PC-3 (cell line): ENCODE data around the gene PSD. TPM values are rescaled to one million over a fixed set of nuclear protein-coding genes. Genes with fewer than 3 reads are reported as not detected.

Source experiments
- ATAC-seq: fragments of 200-7000 bp; cut with Tn5 transposase; 2 replicates; pipeline ENCODE4 v1.9.1; 2020; ENCODE audit warnings: mild to moderate bottlenecking, moderate library complexity
- BruUV-seq: library from RNA; stranded (reverse); fragments of 400-500 nt; replicated peaks from 2 replicates; lab custom pipeline; 2021; lab: Mats Ljungman, UMichigan
- CTCF ChIA-PET: fragments of 300-600 bp; sonication (Branson Sonifier 250); formaldehyde crosslinking; loops from one replicate; lab custom pipeline; 2022; ENCODE audit warnings: antibody characterized with exemption; lab: Charles Lee
- POLR2A ChIA-PET: fragments of 300-600 bp; sonication (Branson Sonifier 250); formaldehyde crosslinking; loops from one replicate; lab custom pipeline; 2022; ENCODE audit warnings: antibody characterized with exemption; ENCODE audit not compliant: unreplicated experiment; lab: Charles Lee
- DNase-seq: peaks from one replicate; pipeline ENCODE4 v3.0.0-alpha.2; 2015
- H2AFZ ChIP-seq: fragments of 300-600 bp; sonication (generic); 2 replicates; pipeline ENCODE4 v1.6.0; 2016; ENCODE audit warnings: antibody characterized with exemption, low read length
- H3F3A ChIP-seq: fragments of 300-600 bp; sonication (generic); one replicate; pipeline ENCODE4 v1.6.0; 2017; ENCODE audit warnings: antibody characterized with exemption, low read length, control low read depth, mild to moderate bottlenecking; ENCODE audit not compliant: unreplicated experiment
- H3K27ac ChIP-seq: fragments of 300-600 bp; sonication (generic); 2 replicates; pipeline ENCODE4 v1.5.1; 2016; ENCODE audit warnings: mild to moderate bottlenecking, low read length
- H3K27me3 ChIP-seq: fragments of 300-600 bp; sonication (generic); 2 replicates; pipeline ENCODE4 v1.6.1; 2016; ENCODE audit warnings: low read length, mixed read lengths
- H3K36me3 ChIP-seq: fragments of 300-600 bp; sonication (generic); 2 replicates; pipeline ENCODE4 v1.6.1; 2016; ENCODE audit warnings: low read depth, mixed run types, low read length, mixed read lengths
- H3K4me1 ChIP-seq: fragments of 300-600 bp; sonication (generic); 2 replicates; pipeline ENCODE4 v1.5.1; 2016; ENCODE audit warnings: low read length; ENCODE audit not compliant: insufficient read depth
- H3K4me2 ChIP-seq: fragments of 300-600 bp; sonication (generic); 2 replicates; pipeline ENCODE4 v1.6.0; 2016; ENCODE audit warnings: low read length
- H3K4me3 ChIP-seq: fragments of 300-600 bp; sonication (generic); 2 replicates; pipeline ENCODE4 v1.5.1; 2016; ENCODE audit warnings: mild to moderate bottlenecking, low read length, mixed read lengths
- H3K79me2 ChIP-seq: fragments of 300-600 bp; sonication (generic); 2 replicates; pipeline ENCODE4 v1.6.1; 2017; ENCODE audit warnings: low read length, mixed read lengths
- H3K9ac ChIP-seq: fragments of 300-600 bp; sonication (generic); 2 replicates; pipeline ENCODE4 v1.6.0; 2016; ENCODE audit warnings: mild to moderate bottlenecking, low read length
- H3K9me2 ChIP-seq: fragments of 300-600 bp; sonication (generic); replicated peaks from 2 replicates; pipeline ENCODE4 v1.6.1; 2016; ENCODE audit warnings: mixed run types, low read length, mixed read lengths
- H3K9me3 ChIP-seq: fragments of 300-600 bp; sonication (generic); 2 replicates; pipeline ENCODE4 v1.6.1; 2016; ENCODE audit warnings: low read length, mixed read lengths
- H4K20me1 ChIP-seq: fragments of 300-600 bp; sonication (generic); 2 replicates; pipeline ENCODE4 v1.6.1; 2016; ENCODE audit warnings: low read length, mixed read lengths
- EZH2 ChIP-seq: fragments of 300-600 bp; sonication (generic); IDR thresholded peaks from one replicate; pipeline ENCODE4 v1.6.1; 2017; ENCODE audit warnings: antibody characterized with exemption, mild to moderate bottlenecking, low read length; ENCODE audit not compliant: unreplicated experiment
- EZH2phosphoT487 ChIP-seq: fragments of 300-600 bp; sonication (generic); IDR thresholded peaks from 2 replicates; pipeline ENCODE4 v1.6.1; 2018; ENCODE audit warnings: mild to moderate bottlenecking, antibody characterized with exemption, low read length, borderline replicate concordance
- intact Hi-C: fragments of 100-400 bp; cut with micrococcal nuclease; formaldehyde crosslinking; loops from 2 replicates; pipeline ENCODE4 v1.9.0; 2023
- total RNA-seq: library from RNA; depleted of rRNA; stranded (reverse); fragments of >200 nt; gene quantifications from 2 replicates; pipeline ENCODE4 v1.2.3, GENCODE V29; 2014
- TF ChIP-seq, protein P1 (sequence below): fragments of 300-600 bp; sonication (generic); conservative IDR thresholded peaks from 2 replicates; pipeline ENCODE4 v1.5.1; 2017; ENCODE audit warnings: antibody characterized with exemption, low read depth, mild to moderate bottlenecking, low read length

PSD gene
- total RNA-seq, 1 experiment from 2014 or later: 0.22 TPM

DNA sequence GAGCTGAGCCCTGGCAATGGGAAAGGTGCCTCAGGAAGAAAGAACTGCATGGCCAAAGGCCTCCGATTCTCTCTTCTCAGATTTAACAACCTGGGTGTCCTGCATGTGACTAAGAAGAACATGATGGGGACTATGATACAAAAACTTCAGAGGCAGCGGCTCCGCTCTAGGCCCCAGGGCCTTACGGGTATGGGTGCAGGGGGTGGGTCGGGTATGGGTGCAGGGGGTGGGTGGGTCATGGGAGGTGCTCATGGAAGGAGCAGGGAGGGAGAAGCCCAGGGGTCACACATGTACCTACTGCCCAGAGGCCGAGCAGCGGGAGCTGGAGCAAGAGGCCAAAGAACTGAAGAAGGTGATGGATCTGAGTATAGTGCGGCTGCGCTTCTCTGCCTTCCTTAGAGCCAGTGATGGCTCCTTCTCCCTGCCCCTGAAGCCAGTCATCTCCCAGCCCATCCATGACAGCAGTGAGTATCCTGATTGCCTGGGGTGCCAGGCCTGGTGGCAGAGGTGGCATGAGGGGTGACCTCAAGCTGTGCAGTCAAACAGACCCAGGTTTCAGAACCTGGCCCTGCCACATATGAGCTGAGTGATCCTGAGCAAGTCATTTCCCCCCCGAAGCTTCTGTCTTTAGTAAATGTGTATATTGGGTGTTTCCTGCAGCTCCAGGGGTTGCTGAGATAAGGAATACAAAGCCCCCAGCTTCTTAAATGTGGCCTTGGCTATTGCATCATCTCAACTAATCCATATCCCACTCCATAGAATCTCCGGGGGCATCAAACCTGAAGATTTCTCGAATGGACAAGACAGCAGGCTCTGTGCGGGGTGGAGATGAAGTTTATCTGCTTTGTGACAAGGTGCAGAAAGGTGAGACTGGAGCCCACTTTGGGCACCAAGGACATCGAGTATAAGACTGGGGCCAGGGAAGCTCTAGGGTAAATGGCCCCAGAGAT, 21.1 kb downstream of the PSD start:
- Histone ChIP-seq H3K4me2 (peak overlapping the region; percentile 99; the same call in 1 of the 2 replicates), H3K79me2 (peaks cover 15% of the 10 kb centered on the region), H3K9me2 (no peaks in the 10 kb centered on the region), H3F3A (no peaks in the 10 kb centered on the region), H3K9ac (no peak overlapping the region), H3K36me3 (no peaks in the 10 kb centered on the region; the same call in 1 of the 2 replicates), H3K4me3 (no peak overlapping the region), H3K27me3 (no peaks in the 10 kb centered on the region), H3K27ac (no peak overlapping the region), H3K9me3 (no peaks in the 10 kb centered on the region), H2AFZ (no peak overlapping the region), H4K20me1 (no peaks in the 10 kb centered on the region), H3K4me1 (peaks cover 35% of the 10 kb centered on the region)
- ChIA-PET POLR2A (no interaction called here), CTCF (no interaction called here)
- no peak for DNase-seq
- TF ChIP-seq, protein P1, sequence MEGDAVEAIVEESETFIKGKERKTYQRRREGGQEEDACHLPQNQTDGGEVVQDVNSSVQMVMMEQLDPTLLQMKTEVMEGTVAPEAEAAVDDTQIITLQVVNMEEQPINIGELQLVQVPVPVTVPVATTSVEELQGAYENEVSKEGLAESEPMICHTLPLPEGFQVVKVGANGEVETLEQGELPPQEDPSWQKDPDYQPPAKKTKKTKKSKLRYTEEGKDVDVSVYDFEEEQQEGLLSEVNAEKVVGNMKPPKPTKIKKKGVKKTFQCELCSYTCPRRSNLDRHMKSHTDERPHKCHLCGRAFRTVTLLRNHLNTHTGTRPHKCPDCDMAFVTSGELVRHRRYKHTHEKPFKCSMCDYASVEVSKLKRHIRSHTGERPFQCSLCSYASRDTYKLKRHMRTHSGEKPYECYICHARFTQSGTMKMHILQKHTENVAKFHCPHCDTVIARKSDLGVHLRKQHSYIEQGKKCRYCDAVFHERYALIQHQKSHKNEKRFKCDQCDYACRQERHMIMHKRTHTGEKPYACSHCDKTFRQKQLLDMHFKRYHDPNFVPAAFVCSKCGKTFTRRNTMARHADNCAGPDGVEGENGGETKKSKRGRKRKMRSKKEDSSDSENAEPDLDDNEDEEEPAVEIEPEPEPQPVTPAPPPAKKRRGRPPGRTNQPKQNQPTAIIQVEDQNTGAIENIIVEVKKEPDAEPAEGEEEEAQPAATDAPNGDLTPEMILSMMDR: no peak
- TF ChIP-seq EZH2phosphoT487 (no peak), EZH2 (no peak)
- BruUV-seq: no TSS peak
- intact Hi-C loops: no loop called here
- no peak for ATAC-seq

DNA sequence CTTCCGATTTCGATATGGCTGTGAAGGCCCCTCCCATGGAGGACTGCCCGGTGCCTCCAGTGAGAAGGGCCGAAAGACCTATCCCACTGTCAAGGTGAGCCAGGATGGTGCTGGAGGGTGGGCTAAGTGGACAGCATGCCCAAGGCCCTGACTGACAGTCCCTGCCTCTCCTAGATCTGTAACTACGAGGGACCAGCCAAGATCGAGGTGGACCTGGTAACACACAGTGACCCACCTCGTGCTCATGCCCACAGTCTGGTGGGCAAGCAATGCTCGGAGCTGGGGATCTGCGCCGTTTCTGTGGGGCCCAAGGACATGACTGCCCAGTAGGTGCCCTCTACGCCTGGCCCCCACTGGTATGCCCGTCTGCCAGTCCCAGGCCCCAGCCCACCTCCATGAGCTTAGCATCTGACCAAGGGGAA, 21.8 kb downstream of the PSD start:
- Histone ChIP-seq H3K9me3 (no peaks in the 10 kb centered on the region), H3K9me2 (no peaks in the 10 kb centered on the region), H4K20me1 (no peaks in the 10 kb centered on the region), H3K9ac (peak overlapping the region; percentile 90), H3K27ac (0 out of 2 replicates have a peak overlapping the region, but pooled peaks have one; percentile 76), H3K79me2 (peaks cover 15% of the 10 kb centered on the region), H3K4me3 (peak overlapping the region; percentile 79), H3K4me1 (peaks cover 28% of the 10 kb centered on the region), H3F3A (no peaks in the 10 kb centered on the region), H2AFZ (no peak overlapping the region), H3K27me3 (no peaks in the 10 kb centered on the region), H3K4me2 (peak overlapping the region; percentile 99), H3K36me3 (no peaks in the 10 kb centered on the region; the same call in 1 of the 2 replicates)
- TF ChIP-seq, protein P1: no peak
- TF ChIP-seq EZH2phosphoT487: no peak
- TF ChIP-seq EZH2: no peak
- ATAC-seq: no peak
- ChIA-PET POLR2A (no interaction called here), CTCF (no interaction called here)
- no peak for DNase-seq
- no TSS peak for BruUV-seq
- intact Hi-C loops: no loop called here

DNA sequence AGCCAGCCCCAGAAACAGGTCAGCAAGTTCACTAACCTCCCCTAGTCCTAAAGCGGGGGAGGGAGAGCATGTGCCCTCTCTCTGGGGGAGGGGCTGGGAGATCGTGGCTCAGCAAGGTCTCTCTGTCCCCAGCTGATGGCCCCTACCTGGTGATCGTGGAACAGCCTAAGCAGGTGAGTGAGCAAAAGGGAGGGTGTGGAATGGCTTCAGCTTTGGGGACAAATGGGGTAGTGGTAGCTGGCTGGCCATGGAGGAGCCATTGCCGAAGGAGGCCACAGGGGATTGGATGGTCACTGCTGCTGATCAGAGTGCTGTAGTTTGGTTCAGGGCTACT, 22.3 kb downstream of the PSD start:
- ChIA-PET POLR2A (interaction anchor here (0.5 kb wide), 1 partner anchor 167 kb away, joined by 3 read pairs; no protein-coding TSS in a partner anchor), CTCF (no interaction called here)
- Histone ChIP-seq H3F3A (no peaks in the 10 kb centered on the region), H4K20me1 (no peaks in the 10 kb centered on the region), H3K79me2 (peaks cover 15% of the 10 kb centered on the region), H2AFZ (no peak overlapping the region), H3K4me2 (peak overlapping the region; percentile 99), H3K36me3 (no peaks in the 10 kb centered on the region; the same call in 1 of the 2 replicates), H3K9ac (peak overlapping the region; percentile 90), H3K4me1 (peaks cover 24% of the 10 kb centered on the region), H3K4me3 (peak overlapping the region; percentile 79), H3K27ac (peak overlapping the region; percentile 76), H3K9me3 (no peaks in the 10 kb centered on the region), H3K27me3 (no peaks in the 10 kb centered on the region), H3K9me2 (no peaks in the 10 kb centered on the region)
- no peak for ATAC-seq
- no peak for TF ChIP-seq EZH2
- TF ChIP-seq, protein P1: no peak
- no peak for TF ChIP-seq EZH2phosphoT487
- intact Hi-C loops: no loop called here
- BruUV-seq: no TSS peak
- no peak for DNase-seq
